ENCODE results near the gene ZMYM2.
A peak's percentile ranks its signal among the peaks of the same experiment; 100 is the strongest.
"Not testable (repeated sequence)": the region's sequence is repeated elsewhere in the genome, so short reads cannot be mapped to it uniquely, and the experiment has no call there.

The ZMYM2 gene

DNA sequence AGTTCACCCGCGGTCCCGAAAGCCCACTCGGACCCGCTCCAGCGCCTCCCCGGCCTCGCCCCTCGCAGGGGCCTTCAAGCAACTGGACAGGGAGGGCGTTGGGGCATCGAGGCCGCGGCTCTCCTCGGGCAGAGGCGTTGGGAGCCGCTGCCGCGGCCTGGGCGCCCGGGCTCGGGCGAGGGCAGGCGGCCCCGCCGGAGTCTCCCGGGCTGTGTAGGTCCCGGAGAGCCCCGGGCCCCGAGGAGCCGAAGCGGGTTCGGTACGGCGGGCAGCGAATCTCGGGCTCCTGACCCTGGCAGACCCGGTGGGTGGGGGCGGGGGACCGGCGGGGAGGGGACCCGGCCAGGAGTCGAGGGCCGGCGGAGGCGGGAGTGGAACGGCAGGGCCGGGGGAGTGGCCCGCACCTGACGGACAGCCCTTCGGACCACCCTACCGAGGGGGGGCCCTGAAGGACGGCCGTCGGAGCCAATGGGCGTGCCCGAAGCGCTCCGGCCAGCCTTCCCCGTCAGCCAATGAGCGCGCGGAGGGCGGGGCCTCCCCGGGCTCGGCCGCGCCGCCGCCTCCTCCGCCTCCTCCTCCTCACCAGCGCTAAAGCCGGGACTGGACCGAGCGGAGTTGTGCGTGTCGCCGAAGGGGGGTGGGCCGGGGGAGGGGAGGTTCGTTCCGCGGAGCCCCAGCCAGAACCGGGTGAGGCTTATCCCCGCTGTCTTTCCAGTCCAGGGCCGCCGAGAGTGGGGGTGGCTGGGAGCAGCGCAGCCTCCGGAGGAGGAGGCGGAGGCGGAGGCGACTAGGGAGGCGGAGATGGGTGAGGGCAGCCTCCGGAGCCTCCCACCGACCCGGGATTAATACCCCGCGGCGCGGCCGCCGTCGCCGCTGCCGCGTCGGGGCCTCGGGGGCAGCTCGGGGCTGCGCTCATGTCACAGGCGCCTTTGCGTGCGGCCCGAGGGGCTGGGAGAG, at the start of gene ZMYM2:
Gene ZMYM2 (plus strand): TSS at position 573 of the 957 bp plus-strand sequence. CDS start 34,346 bp downstream, outside the sequence.
- peak; percentile 92 for DNase-seq (ENCODE audit: low read depth, low spot score)

- no peak for DNase-seq (ENCODE audit: low read depth, low spot score)
Measured at GRCh38 chr13:19910336-19911072, 48.0 kb upstream of the ZMYM2 start.

GRCh38 chr13:19927117-19927748, 31.3 kb upstream of the ZMYM2 start:
- no peak for DNase-seq (ENCODE audit: low read depth, low spot score)

DNA sequence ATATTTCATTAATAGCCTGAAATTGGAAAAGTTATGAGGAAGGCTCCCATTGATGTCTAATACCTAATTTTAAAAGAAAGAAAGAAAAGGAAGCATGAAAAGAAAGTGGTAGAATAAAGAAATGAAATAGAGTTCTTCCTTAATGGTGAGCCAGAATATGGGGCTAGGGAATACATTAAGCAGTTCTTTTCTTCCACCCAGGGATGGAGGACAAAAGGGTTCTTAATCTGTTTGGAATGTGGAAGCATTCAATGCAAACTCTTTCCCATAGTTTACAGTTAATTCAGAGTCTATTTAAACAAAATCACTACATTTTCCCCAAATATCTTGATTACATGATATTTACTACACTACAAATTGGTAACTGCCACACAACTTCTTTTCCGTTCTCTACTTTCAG, 18.4 kb upstream of the ZMYM2 start:
- DNase-seq (ENCODE audit: low read depth, low spot score): no peak

GRCh38 chr13:19950374-19950773, 8.2 kb upstream of the ZMYM2 start:
- no peak for DNase-seq (ENCODE audit: low read depth, low spot score)

DNA sequence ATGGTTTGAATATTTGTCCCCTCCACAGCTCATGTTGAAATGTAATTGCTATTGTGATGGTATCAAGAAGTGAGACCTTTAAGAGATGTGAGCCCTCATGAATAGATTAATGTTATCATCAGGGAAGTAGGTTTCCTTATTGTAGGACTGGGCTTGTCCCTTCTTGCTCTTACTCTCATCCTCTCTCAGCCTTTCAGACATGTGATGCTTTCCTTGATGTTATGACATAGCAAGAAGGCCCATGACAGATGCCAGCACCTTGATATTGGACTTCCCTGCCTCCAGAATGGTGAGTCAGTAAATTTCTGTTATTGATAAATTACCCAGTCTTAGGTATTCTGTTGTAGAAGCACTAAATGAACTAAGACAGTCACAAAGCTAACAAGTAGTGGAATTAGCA, 5.7 kb upstream of the ZMYM2 start:
- no peak for DNase-seq (ENCODE audit: low read depth, low spot score)

DNA sequence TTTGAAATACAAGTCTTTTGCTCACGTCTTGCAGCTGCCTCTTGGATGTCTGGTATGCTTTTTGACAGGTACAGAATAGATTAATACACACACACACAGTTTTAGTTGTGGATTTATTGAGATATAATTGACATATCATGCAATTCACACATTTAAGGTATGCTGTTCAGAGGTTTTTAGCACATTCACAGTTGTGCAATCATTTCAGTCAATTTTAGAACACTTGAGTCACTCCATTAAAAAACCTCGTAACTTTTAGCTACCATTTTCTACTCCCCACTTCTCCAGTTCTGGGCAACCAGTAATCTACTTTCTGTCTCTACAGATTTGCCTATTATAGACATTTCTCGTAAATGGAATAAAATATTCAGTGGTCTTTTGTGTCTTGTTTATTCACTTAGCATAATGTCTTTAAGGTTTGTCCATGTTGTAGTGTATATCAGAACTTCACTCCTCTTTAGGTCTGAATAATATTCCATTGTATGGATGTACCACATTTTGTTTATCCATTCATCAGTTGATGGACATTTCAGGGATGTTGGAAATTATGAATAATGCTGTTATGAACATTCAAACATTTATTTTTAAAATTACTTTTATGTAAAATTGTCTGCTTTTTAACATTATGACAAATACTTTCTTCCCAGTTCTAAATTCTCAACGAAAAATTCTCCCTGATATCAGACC, 2.5 kb upstream of the ZMYM2 start:
- no peak for DNase-seq (ENCODE audit: low read depth, low spot score)

DNA sequence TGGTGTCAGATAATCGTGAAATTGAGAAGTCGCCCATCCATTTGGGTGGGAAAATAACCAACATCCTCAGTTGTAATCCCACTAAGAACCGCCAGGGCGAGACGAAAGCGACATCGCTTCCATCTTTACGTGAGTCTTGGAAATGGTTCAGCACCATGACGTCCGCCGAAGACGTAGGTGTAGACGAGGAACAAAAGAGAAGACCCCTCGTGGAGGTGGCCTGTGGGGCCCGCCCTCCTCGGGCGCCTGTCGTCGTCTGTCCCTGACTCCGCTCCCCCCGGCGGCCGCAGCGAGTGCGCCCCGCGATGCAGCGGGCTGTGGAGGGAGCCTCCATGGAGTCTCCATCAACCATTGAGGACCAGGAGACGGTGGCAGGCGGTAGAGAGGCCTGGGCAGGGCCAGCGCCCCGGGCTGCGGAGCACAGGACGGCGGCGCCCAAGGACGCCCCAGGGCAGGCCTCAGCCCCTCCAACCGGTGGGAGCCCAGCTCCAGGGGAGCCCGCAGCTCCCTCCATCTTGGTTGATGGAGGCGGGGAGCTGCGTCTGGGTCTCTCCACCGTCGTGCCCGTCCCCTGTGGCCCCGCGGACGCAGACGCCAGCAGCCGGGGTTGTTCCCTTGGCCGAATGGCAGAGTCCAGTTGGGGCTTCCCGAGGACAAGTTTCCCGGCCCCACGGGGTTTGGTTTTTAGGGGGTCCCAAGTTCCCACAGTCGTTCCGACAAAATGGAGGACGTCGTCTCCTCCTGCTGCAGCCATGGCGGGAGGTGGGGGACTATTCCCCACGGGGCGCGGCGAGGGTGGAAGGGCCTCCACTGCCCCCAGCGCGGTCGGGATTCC, 990 bp upstream of the ZMYM2 start:
- DNase-seq (ENCODE audit: low read depth, low spot score): peak; percentile 70

DNA sequence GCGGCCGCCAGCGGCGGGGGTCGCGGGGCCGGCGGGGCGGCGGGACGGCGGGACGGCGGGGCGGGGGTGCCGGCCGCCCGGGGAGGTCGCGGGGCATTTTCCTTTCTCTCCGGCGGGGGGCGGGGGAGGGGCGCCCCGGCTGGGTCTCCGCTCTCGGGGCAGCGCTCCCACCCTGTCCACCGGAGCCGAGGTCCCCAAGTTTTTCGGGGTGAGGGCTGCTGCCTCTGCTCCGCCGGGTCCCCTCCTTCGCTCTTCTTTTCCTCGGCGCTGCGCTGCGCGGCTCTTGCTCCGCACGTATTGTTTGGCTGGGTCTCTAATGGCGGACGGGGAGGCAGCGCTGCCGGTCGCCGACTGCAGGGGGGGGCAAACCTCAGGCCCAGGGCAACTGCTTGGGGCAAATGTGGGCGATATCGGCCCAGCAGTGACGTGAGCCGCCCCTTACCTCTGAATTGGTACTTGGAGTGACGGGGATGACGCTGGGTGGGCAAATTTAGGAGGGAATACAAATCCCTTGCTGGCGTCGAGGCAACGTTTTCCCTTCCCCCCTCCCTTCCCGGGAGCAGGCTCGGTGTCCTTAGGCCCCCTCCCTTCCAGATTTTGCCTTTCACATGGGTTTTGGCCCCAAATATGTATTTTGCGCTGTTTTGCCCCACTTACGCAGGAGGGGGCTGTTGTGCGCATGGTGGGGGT, 759 bp downstream of the ZMYM2 start:
- DNase-seq (ENCODE audit: low read depth, low spot score): peak; percentile 30

GRCh38 chr13:19959831-19960652, 1.5 kb downstream of the ZMYM2 start:
- DNase-seq (ENCODE audit: low read depth, low spot score): peak; percentile 75

- DNase-seq (ENCODE audit: low read depth, low spot score): no peak
Measured at GRCh38 chr13:19960653-19960976, 2.1 kb downstream of the ZMYM2 start.

DNA sequence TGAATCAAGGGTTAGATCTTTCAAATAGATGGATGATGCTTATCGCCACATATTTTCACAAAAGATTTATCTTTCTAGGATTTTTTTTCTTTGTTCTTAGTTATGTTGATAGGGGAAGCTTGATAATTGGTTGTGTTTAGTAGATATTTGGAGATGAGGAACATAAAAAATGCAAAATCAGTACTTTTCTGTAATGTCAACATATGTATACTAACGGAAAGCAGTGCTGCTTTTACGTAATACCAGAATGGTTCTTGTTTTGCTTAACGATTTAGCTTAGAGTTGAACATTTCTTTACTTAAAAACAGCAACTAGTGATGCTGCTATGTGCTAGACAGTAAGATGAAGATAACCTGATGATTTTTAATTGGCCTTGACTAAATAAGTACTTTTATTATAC, 3.0 kb downstream of the ZMYM2 start:
- no peak for DNase-seq (ENCODE audit: low read depth, low spot score)

DNA sequence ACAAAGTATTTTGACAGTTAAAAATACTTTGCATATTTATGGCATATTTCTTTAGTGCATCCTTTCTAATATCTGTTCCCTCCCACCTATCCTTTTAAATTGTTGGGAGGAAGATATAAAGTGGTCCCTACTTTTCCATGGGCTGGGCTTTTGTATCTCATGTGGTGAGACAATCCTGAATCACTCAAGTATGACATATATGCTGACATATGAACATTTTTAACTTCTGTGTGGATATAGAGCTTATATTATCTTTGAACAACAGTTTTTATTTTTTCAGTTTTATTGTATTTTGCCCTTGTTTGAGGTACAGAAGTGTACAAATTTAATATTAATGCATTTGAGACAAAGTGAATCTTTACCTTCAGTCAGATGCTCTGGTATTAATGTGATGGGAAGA, 3.4 kb downstream of the ZMYM2 start:
- no peak for DNase-seq (ENCODE audit: low read depth, low spot score)

DNA sequence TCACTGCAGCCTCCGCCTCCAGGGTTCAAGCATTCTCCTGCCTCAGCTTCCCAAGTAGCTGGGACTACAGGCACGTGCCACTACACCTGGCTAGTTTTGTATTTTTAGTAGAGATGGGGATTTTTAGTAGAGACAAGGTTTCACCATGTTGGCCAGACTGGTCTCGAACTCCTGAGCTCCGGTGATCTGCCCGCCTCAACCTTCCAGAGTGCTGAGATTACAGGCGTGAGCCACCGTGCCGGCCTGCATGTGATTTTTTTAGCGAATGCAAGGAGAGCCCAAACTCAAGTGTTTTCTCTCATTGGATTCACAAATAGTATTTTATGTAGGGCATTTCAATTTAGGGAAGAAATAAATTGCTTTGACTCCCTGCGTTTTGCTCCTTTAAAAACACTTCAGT, 4.4 kb downstream of the ZMYM2 start:
- no peak for DNase-seq (ENCODE audit: low read depth, low spot score)

- DNase-seq (ENCODE audit: low read depth, low spot score): no peak
Measured at GRCh38 chr13:19967621-19968020, 9.1 kb downstream of the ZMYM2 start.

DNA sequence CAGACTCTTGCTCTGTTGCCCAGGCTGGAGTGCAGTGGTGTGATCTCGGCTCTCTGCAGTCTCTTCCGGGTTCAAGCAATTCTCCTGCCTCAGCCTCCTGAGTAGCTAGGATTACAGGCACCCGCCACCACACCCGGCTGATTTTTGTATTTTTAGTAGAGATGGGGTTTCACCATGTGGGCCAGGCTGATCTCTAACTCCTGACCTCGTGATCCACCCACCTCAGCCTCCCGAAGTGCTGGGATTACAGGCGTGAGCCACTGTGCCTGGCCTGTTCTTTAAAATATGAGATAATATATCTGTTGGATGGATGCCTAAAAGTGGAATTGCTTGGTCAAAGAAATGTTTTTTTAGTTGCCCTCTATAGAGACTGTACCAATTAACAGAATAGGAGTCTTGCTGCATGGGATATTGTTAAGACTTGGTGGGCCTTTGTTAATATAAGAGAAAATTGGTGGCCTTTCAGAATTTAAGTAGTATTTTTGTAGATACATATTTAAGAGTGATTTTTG, 16.0 kb downstream of the ZMYM2 start:
- not testable (repeated sequence) for DNase-seq (ENCODE audit: low read depth, low spot score)

DNA sequence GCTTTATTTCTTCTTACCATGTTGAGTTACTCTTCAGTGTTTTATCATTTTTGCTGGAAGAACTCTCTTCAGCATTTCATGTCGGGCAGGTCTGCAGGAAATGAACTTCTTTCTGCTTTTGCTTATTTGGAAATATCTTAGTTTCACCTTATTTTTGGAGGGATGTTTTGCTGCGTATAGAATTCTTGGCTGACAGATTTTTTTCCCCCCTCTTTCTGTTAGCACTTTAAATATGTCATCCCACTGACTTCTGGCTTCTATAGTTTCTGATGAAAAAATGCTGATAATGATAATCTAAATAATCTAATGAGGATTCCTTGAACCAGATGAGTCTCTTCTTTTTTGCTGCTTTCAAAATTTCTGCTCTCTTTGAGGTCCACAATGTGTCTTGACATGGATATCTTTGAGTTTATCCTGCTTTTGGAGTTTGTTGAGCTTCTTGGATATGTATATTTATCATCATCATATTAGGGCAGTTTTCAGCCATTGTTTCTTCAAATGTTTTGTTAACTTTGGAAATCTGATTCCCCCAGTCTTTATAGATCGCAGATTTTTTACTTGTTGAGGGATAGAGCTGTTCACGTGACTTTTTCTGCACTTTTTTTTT, 20.4 kb downstream of the ZMYM2 start:
- DNase-seq (ENCODE audit: low read depth, low spot score): no peak

DNA sequence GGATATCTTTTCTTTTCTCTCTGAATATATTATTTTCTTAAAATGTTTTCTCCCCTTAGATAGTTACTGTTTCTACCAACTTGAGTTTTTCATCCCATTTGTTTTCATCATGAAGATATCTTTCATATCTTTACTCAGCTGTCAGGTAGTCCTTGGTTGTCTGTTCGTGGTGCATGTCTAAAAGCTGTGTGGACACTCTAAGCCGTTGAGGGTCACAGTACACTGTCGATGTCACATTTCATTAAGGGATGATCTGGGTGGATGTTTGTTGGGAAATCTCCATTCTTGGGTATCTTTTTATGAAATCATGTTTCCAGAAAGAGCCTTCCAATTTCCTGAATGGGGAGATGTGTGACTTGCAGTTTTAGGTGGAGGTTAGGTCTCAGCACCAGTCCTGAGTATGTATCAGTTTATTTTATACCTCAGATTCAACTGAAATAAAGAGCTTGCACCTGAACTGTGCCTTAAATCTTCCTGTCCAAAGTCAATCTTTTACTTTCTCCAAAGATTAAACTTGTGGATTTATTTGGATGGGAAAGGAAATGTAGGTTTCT, 23.2 kb downstream of the ZMYM2 start:
- no peak for DNase-seq (ENCODE audit: low read depth, low spot score)

All from activated CD4-positive, CD25-positive, alpha-beta regulatory T cell treated with anti-CD3 and anti-CD28 coated beads, Interleukin-2, amount 50 U/mL, for 16 hours (primary cell).